Measurements from ENCODE around the gene LRRC55. TPM values are rescaled to one million over a fixed set of nuclear protein-coding genes. Genes with fewer than 3 reads are reported as not detected.

Gene LRRC55
- total RNA-seq, 1 experiment from 2014 or later = under 0.01 TPM

GRCh38 chr11:57235761-57236703 is 54.3 kb downstream of the LRRC55 start:
- DNase-seq (ENCODE audit: low read depth) = no peak

GRCh38 chr11:57237204-57237681 is 55.5 kb downstream of the LRRC55 start, which contains the start of gene APLNR:
APLNR (minus strand) TSS chr11:57237250; CDS start chr11:57237004, 246 bp downstream.
- peak; percentile 27 for DNase-seq (ENCODE audit: low read depth)

DNA sequence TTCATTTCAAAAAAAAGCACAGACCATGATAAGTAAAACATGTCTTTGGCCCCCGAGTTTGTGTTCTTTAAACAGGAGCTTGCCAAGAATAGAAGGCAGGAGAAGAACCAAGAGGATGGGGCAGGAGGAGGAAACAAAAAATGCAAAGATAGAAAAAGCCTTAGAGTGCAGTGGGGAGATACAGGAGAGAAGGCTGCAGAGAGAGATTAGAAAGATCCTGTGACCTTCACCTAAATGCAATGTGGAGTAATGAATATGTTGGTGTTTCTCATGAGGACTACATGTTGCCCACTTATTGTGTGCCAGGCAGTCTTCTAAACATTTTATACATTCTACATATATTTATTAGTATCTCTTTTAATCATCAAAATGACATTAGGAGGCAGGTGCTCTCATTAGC is 57.6 kb downstream of the LRRC55 start:
- no peak for DNase-seq (ENCODE audit: low read depth)

DNA sequence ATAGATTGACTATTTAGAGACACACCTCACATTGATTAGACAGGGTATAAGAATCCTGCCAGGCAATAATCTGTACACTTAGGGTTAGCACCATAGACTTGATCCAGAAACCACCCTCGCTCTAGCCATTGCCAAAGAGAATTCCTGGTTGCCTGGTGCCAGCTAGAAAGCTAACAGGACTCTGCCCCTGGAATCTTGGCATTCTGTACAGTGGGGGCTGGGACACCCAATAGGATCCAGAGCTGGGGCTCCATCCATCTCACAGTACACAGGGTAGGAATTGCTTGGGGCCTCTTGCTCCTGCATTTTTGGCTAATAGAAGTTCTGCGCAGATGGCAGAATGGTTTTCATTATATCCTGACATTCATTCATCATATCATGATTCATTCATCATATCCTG is 58.3 kb downstream of the LRRC55 start:
- no peak for DNase-seq (ENCODE audit: low read depth)

DNA sequence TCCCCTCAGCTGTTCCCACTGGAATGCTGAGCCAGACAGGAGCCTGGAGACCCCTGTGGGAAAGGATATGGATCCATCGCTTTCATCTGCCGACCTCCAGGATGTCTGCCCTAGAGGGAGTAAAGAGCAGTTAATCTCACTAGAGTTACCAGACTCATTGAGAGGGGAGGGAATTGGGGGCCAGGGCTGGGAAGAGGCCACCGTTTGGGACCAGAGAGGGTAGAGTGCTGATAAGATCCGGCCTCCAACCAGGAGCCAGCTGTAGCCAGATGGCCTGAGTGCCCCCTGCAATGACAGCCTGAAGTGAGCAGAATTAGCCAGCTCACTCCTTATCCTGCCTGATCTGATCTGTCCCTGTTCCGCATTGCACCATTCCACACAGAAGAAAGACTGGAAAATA is 59.0 kb downstream of the LRRC55 start:
- no peak for DNase-seq (ENCODE audit: low read depth)

Other genes starting within 250 kb of the LRRC55 start
- not detected in 2 replicates for gene OR5AK2, start 193.0 kb upstream of the LRRC55 start, total RNA-seq (2014; rRNA removed; shearing (Covaris generic))
- not detected in 2 replicates for gene APLNR, start 55.3 kb downstream of the LRRC55 start, total RNA-seq (2014; rRNA removed; shearing (Covaris generic))
- gene TNKS1BP1, start 143.0 kb downstream of the LRRC55 start, total RNA-seq (2014; rRNA removed; shearing (Covaris generic)) = 16.2 and 17.8 TPM in 2 replicates
- gene SSRP1, start 153.9 kb downstream of the LRRC55 start, total RNA-seq (2014; rRNA removed; shearing (Covaris generic)) = 202 and 241 TPM in 2 replicates
- gene P2RX3, start 156.4 kb downstream of the LRRC55 start, total RNA-seq (2014; rRNA removed; shearing (Covaris generic)) = not detected in 2 replicates
- not detected in 2 replicates for gene PRG3, start 199.2 kb downstream of the LRRC55 start, total RNA-seq (2014; rRNA removed; shearing (Covaris generic))
- not detected in 2 replicates for gene PRG2, start 208.7 kb downstream of the LRRC55 start, total RNA-seq (2014; rRNA removed; shearing (Covaris generic))
- 122 and 135 TPM in 2 replicates for gene SLC43A3, start 245.2 kb downstream of the LRRC55 start, total RNA-seq (2014; rRNA removed; shearing (Covaris generic))

Measured in Daoy (cell line).